GM12878 (cell line): ENCODE results near the gene MAP3K21. TPM values are rescaled to one million over a fixed set of nuclear protein-coding genes. Genes with fewer than 3 reads are reported as not detected.
A peak's percentile ranks its signal among the peaks of the same experiment; 100 is the strongest.

Source experiments
- ATAC-seq: fragments of 200-7000 bp; cut with Tn5 transposase; 3 replicates; pipeline ENCODE4 v1.9.1; 2020; ENCODE audit warnings: mild to moderate bottlenecking, moderate library complexity
- BruUV-seq: library from RNA; stranded (reverse); fragments of 400-500 nt; replicated peaks from 2 replicates; lab custom pipeline; 2021; lab: Mats Ljungman, UMichigan
- CTCF ChIA-PET: fragments of 300-600 bp; sonication (Branson Sonifier 250); formaldehyde crosslinking; extraction: SDS; loops from one replicate; lab custom pipeline; 2021; ENCODE audit warnings: inconsistent platforms; lab: Yijun Ruan, JAX
- POLR2A ChIA-PET: fragments of 350-600 bp; formaldehyde crosslinking; extraction: SDS; loops from one replicate; lab custom pipeline; 2021; ENCODE audit warnings: inconsistent platforms; lab: Charles Lee
- RAD21 ChIA-PET: fragments of 300-600 bp; sonication (Branson Sonifier 250); formaldehyde crosslinking; loops from one replicate; lab custom pipeline; 2023; ENCODE audit warnings: antibody characterized with exemption; ENCODE audit not compliant: unreplicated experiment; lab: Charles Lee
- SMC1A ChIA-PET: fragments of 300-600 bp; sonication (Branson Sonifier 250); formaldehyde crosslinking; loops from one replicate; lab custom pipeline; 2023; ENCODE audit not compliant: unreplicated experiment, uncharacterized antibody; lab: Charles Lee
- DNase-seq: peaks from one replicate; pipeline ENCODE4 v3.0.0-alpha.2; 2011; ENCODE audit warnings: low read depth, low spot score
- FAIRE-seq: peaks from 3 replicates; lab custom pipeline; 2011; peaks lifted over from hg19 to GRCh38; lab: Jason Lieb, UNC
- H2AFZ ChIP-seq: 2 replicates; pipeline ENCODE4 v1.6.0; 2011; ENCODE audit warnings: low read depth, low read length, control low read depth; ENCODE audit not compliant: control insufficient read depth
- H3K27ac ChIP-seq: 2 replicates; pipeline ENCODE4 v1.5.1; 2011; ENCODE audit warnings: control low read depth; ENCODE audit not compliant: control insufficient read depth, insufficient read depth
- H3K27me3 ChIP-seq, 2 experiments: replicated peaks in 1 of 2; 2 replicates each; pipeline versions ENCODE4 v1.6.0 to v1.6.1; 2011; ENCODE audit warnings: low read length in 1 of 2; ENCODE audit not compliant: control insufficient read depth in 2 of 2, insufficient read depth in 2 of 2
- H3K36me3 ChIP-seq, 2 experiments: 2 replicates each; pipeline ENCODE4 v1.5.1; 2011; ENCODE audit warnings: low read length in 1 of 2; ENCODE audit not compliant: control insufficient read depth in 2 of 2, insufficient read depth in 2 of 2
- H3K4me1 ChIP-seq: 2 replicates; pipeline ENCODE4 v1.6.1; 2011; ENCODE audit warnings: mild to moderate bottlenecking, low read length, moderate library complexity, mixed read lengths; ENCODE audit not compliant: control insufficient read depth, insufficient read depth
- H3K4me2 ChIP-seq: 2 replicates; pipeline ENCODE4 v1.6.0; 2011; ENCODE audit warnings: control low read depth; ENCODE audit not compliant: control insufficient read depth, insufficient read depth
- H3K4me3 ChIP-seq: fragments of 200-600 bp; sonication (generic); 2 replicates; pipeline ENCODE4 v1.5.1; 2016
- H3K79me2 ChIP-seq: 2 replicates; pipeline ENCODE4 v1.6.0; 2011; ENCODE audit warnings: low read length; ENCODE audit not compliant: control insufficient read depth, insufficient read depth
- H3K9ac ChIP-seq: 2 replicates; pipeline ENCODE4 v1.8.0; 2011; ENCODE audit warnings: low read length, control low read depth, mixed read lengths; ENCODE audit not compliant: control insufficient read depth, insufficient read depth
- H3K9me3 ChIP-seq: replicated peaks from 3 replicates; pipeline ENCODE4 v1.5.1; 2011; ENCODE audit warnings: mild to moderate bottlenecking, low read length; ENCODE audit not compliant: control insufficient read depth, insufficient read depth
- H4K20me1 ChIP-seq: 2 replicates; pipeline ENCODE4 v1.6.0; 2011; ENCODE audit not compliant: control insufficient read depth, insufficient read depth
- CREB1 ChIP-seq: IDR thresholded peaks from 2 replicates; pipeline ENCODE4 v1.6.1; 2012; ENCODE audit warnings: low read depth, mild to moderate bottlenecking, inconsistent platforms
- E2F4 ChIP-seq: IDR thresholded peaks from 2 replicates; pipeline ENCODE4 v1.6.1; 2012; ENCODE audit warnings: low read depth, low read length, improper control_type of control experiment
- EED ChIP-seq: sonication (generic); IDR thresholded peaks from 2 replicates; pipeline ENCODE4 v1.6.1; 2016; ENCODE audit warnings: antibody characterized with exemption, low read depth
- FOXM1 ChIP-seq: IDR thresholded peaks from 2 replicates; pipeline ENCODE4 v1.6.1; 2012; ENCODE audit warnings: low read depth, mild to moderate bottlenecking, inconsistent platforms, low read length, moderate library complexity
- IKZF1 ChIP-seq: fragments of 450-650 bp; conservative IDR thresholded peaks from 2 replicates; pipeline ENCODE4 v1.6.1; 2017; ENCODE audit warnings: antibody characterized with exemption, mild to moderate bottlenecking
- NFIC ChIP-seq: IDR thresholded peaks from 2 replicates; pipeline ENCODE4 v1.6.1; 2012; ENCODE audit warnings: low read depth, mild to moderate bottlenecking, inconsistent platforms, low read length, moderate library complexity
- SUZ12 ChIP-seq: fragments of 200-600 bp; sonication (generic); IDR thresholded peaks from one replicate; pipeline ENCODE4 v1.6.1; 2018; ENCODE audit warnings: antibody characterized with exemption, mild to moderate bottlenecking; ENCODE audit not compliant: unreplicated experiment
- ZBTB11 ChIP-seq: fragments of 450-650 bp; formaldehyde crosslinking; IDR thresholded peaks from 2 replicates; pipeline ENCODE4 v1.5.0; 2022; ENCODE audit warnings: mild to moderate bottlenecking, missing genetic modification characterization
- WGBS: methylation state at CpG from one replicate; pipeline ENCODE4 v1.1.6; 2016; ENCODE audit warnings: low lambda C conversion rate; ENCODE audit not compliant: insufficient replicate concordance, insufficient coverage; ENCODE audit errors: missing lambda C conversion rate; 5-methylcytosine and 5-hydroxymethylcytosine counted together
- in situ Hi-C: fragments of 300-500 bp; cut with MboI; formaldehyde crosslinking; loops from 9 replicates; pipeline ENCODE4 v1.14.3; 2018; ENCODE audit warnings: mixed read lengths
- intact Hi-C: fragments of 100-400 bp; cut with micrococcal nuclease; formaldehyde crosslinking; loops from one replicate; pipeline ENCODE4 v1.14.2; 2022; ENCODE audit not compliant: unreplicated experiment
- polyA plus RNA-seq, 11 experiments: library from polyadenylated mRNA; depleted of rRNA in 4 of 11; unstranded in 6 of 11; stranded (reverse) in 5 of 11; fragments of >200 nt; fragmentation: Nextera tagmentation in 4 of 11; fragmentation: Illumina TruSeq in 1 of 11; extraction: Ambion mirVana in 4 of 11; extraction: Trizol in 1 of 11; gene quantifications; 1 replicate in 1 of 11; 2 replicates in 10 of 11; pipeline versions ENCODE4 v1.2.1 to v1.2.3, GENCODE V29; 2011 to 2016; ENCODE audit warnings: inconsistent platforms in 2 of 11, missing spikeins in 2 of 11, low read depth in 1 of 11
- total RNA-seq, 4 experiments: library from RNA; depleted of rRNA in 3 of 4; stranded (reverse); fragments of >200 nt in 3 of 4; fragmentation: Illumina TruSeq in 1 of 4; extraction: Trizol in 1 of 4; gene quantifications; 2 replicates each; pipeline versions ENCODE4 v1.2.1 to v1.2.3, GENCODE V29; 2013 to 2021
- TF ChIP-seq, protein P1 (sequence below): fragments of 450-650 bp; IDR thresholded peaks from 2 replicates; pipeline ENCODE4 v1.6.1; 2016; ENCODE audit warnings: mild to moderate bottlenecking, moderate library complexity, borderline replicate concordance
- TF ChIP-seq, protein P2 (sequence below), 3 experiments: IDR thresholded peaks in 2 of 3; conservative IDR thresholded peaks in 1 of 3; 2 replicates each; pipeline ENCODE4 v1.5.1; 2011; ENCODE audit warnings: low read depth in 3 of 3, low read length in 3 of 3, mild to moderate bottlenecking in 3 of 3, control low read depth in 2 of 3, moderate library complexity in 2 of 3, inconsistent platforms in 1 of 3, mixed read lengths in 1 of 3; ENCODE audit not compliant: control insufficient read depth in 2 of 3, insufficient read depth in 1 of 3; ENCODE audit errors: extremely low read depth in 1 of 3
- TF ChIP-seq, protein P3 (sequence below): IDR thresholded peaks from 2 replicates; pipeline ENCODE4 v1.6.1; 2011; ENCODE audit warnings: low read depth, mild to moderate bottlenecking, low read length, moderate library complexity, borderline replicate concordance; ENCODE audit errors: extremely low read depth

Gene MAP3K21
- total and polyA plus RNA-seq, 10 of the 15 experiments (the other 5 are each of a cell fraction or from before 2014, with no cell fraction given), result 0.02 to 0.21 (median 0.09) TPM; not detected in 1

DNA sequence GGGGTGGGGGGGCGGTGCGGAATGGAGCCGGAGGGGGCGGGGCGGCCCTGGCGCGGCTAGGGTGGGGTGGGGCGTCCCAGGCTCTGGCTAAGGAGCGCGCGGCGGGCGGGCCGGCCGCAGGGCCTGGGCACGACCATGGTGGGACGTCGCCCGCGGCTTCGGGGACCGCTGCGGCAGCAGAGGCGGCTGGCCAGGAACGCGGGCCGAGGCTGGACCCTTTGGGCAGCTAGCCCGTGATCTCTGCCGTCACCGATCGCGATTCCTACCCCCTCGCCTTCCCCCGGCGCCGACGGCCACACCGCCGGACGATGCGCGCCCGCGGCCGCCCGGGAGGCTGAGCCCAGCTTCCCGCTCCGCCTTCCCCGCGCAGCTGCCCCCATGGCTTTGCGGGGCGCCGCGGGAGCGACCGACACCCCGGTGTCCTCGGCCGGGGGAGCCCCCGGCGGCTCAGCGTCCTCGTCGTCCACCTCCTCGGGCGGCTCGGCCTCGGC lies at the start of gene MAP3K21 (continued):
- TF ChIP-seq IKZF1, result peak; percentile 45
- TF ChIP-seq CREB1, result no peak

DNA sequence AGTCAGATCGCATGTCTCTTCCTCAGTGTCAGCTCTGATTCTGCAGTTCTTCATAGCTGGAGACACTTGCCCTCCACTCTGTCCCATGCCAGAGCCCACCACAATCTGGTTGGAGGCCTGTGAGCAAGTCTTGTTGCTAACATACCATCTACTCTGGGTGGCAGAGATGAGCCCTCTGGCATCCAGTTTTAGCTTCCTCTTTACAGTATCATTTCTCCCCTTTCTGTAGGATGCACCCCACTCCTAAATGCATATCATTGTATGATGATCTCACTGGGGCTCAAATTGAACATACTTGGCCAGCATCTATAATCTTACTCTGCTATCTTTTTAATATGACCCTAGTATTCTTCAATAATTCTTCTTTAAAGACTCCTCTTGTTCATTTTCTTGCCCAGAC lies 48.9 kb upstream of the MAP3K21 start:
- FAIRE-seq, result no peak
- no peaks in the 10 kb centered on the region for H3K79me2 ChIP-seq
- intact Hi-C loops, result no loop called here
- H3K27ac ChIP-seq, result no peak overlapping the region
- H3K36me3 ChIP-seq, result no peaks in the 10 kb centered on the region
- SMC1A ChIA-PET, result interaction anchor here (1.0 kb wide), 1 partner anchor 10 kb away, joined by 3 read pairs; no protein-coding TSS in a partner anchor
- H4K20me1 ChIP-seq, result no peaks in the 10 kb centered on the region
- in situ Hi-C loops, result no loop called here
- 92% methylated on average over 1 of the region's 1 CpG for WGBS
- no peak overlapping the region for H3K4me3 ChIP-seq
- H2AFZ ChIP-seq, result no peak overlapping the region
- POLR2A ChIA-PET, result no interaction called here
- no peaks in the 10 kb centered on the region for H3K27me3 ChIP-seq
- H3K4me1 ChIP-seq, result peaks cover 13% of the 10 kb centered on the region
- no TSS peak for BruUV-seq
- no peak overlapping the region for H3K9ac ChIP-seq
- CTCF ChIA-PET, result no interaction called here
- no peak for ATAC-seq
- RAD21 ChIA-PET, result no interaction called here
- H3K4me2 ChIP-seq, result no peak overlapping the region
- DNase-seq, result no peak
- H3K9me3 ChIP-seq, result no peaks in the 10 kb centered on the region; the same call in 2 of the 3 replicates
- no peak for TF ChIP-seq E2F4
- TF ChIP-seq, protein P1, sequence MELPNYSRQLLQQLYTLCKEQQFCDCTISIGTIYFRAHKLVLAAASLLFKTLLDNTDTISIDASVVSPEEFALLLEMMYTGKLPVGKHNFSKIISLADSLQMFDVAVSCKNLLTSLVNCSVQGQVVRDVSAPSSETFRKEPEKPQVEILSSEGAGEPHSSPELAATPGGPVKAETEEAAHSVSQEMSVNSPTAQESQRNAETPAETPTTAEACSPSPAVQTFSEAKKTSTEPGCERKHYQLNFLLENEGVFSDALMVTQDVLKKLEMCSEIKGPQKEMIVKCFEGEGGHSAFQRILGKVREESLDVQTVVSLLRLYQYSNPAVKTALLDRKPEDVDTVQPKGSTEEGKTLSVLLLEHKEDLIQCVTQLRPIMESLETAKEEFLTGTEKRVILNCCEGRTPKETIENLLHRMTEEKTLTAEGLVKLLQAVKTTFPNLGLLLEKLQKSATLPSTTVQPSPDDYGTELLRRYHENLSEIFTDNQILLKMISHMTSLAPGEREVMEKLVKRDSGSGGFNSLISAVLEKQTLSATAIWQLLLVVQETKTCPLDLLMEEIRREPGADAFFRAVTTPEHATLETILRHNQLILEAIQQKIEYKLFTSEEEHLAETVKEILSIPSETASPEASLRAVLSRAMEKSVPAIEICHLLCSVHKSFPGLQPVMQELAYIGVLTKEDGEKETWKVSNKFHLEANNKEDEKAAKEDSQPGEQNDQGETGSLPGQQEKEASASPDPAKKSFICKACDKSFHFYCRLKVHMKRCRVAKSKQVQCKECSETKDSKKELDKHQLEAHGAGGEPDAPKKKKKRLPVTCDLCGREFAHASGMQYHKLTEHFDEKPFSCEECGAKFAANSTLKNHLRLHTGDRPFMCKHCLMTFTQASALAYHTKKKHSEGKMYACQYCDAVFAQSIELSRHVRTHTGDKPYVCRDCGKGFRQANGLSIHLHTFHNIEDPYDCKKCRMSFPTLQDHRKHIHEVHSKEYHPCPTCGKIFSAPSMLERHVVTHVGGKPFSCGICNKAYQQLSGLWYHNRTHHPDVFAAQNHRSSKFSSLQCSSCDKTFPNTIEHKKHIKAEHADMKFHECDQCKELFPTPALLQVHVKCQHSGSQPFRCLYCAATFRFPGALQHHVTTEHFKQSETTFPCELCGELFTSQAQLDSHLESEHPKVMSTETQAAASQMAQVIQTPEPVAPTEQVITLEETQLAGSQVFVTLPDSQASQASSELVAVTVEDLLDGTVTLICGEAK, result no peak
- TF ChIP-seq, protein P2, sequence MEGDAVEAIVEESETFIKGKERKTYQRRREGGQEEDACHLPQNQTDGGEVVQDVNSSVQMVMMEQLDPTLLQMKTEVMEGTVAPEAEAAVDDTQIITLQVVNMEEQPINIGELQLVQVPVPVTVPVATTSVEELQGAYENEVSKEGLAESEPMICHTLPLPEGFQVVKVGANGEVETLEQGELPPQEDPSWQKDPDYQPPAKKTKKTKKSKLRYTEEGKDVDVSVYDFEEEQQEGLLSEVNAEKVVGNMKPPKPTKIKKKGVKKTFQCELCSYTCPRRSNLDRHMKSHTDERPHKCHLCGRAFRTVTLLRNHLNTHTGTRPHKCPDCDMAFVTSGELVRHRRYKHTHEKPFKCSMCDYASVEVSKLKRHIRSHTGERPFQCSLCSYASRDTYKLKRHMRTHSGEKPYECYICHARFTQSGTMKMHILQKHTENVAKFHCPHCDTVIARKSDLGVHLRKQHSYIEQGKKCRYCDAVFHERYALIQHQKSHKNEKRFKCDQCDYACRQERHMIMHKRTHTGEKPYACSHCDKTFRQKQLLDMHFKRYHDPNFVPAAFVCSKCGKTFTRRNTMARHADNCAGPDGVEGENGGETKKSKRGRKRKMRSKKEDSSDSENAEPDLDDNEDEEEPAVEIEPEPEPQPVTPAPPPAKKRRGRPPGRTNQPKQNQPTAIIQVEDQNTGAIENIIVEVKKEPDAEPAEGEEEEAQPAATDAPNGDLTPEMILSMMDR (IDR thresholded peaks at IDR 0.05 in 2 of 3, conservative IDR thresholded peaks at IDR 0.05 in 1 of 3; ENCODE audit: control insufficient read depth in 2 of 3, extremely low read depth in 1 of 3, insufficient read depth in 1 of 3, low read depth in 3 of 3, low read length in 3 of 3), result no peak
- TF ChIP-seq, protein P3, sequence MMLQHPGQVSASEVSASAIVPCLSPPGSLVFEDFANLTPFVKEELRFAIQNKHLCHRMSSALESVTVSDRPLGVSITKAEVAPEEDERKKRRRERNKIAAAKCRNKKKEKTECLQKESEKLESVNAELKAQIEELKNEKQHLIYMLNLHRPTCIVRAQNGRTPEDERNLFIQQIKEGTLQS, result no peak
- TF ChIP-seq SUZ12, result no peak
- TF ChIP-seq FOXM1, result no peak
- TF ChIP-seq NFIC, result no peak
- no peak for TF ChIP-seq EED
- TF ChIP-seq ZBTB11 (CRISPR knock-in tag), result no peak
